Epithelial cell of proximal tubule (primary cell): ENCODE results near the gene GPX5. TPM values are rescaled to one million over a fixed set of nuclear protein-coding genes. Genes with fewer than 3 reads are reported as not detected.

Source experiments
- DNase-seq: peaks from one replicate; pipeline ENCODE4 v3.0.0-alpha.2; 2011; ENCODE audit warnings: low read depth
- H3K4me3 ChIP-seq: 2 replicates; pipeline ENCODE4 v1.5.1; 2011; ENCODE audit warnings: low read depth, mild to moderate bottlenecking, low read length
- CTCF ChIP-seq: conservative IDR thresholded peaks from 2 replicates; pipeline ENCODE4 v1.5.1; 2012; ENCODE audit warnings: low read depth, mild to moderate bottlenecking, low read length
- total RNA-seq: library from RNA; depleted of rRNA; stranded (reverse); fragments of >200 nt; gene quantifications from 2 replicates; pipeline ENCODE4 v1.2.3, GENCODE V29; 2015

The GPX5 gene, protein sequence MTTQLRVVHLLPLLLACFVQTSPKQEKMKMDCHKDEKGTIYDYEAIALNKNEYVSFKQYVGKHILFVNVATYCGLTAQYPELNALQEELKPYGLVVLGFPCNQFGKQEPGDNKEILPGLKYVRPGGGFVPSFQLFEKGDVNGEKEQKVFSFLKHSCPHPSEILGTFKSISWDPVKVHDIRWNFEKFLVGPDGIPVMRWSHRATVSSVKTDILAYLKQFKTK
- not detected in 2 replicates for total RNA-seq

GRCh38 chr6:28525496-28526039 lies at the start of gene GPX5:
Gene GPX5 (plus strand): TSS chr6:28525881. CDS start chr6:28526014, 133 bp downstream.
- TF ChIP-seq CTCF, result no peak
- no peak within 1 kb of the TSS for H3K4me3 ChIP-seq
- no peak for DNase-seq

DNA sequence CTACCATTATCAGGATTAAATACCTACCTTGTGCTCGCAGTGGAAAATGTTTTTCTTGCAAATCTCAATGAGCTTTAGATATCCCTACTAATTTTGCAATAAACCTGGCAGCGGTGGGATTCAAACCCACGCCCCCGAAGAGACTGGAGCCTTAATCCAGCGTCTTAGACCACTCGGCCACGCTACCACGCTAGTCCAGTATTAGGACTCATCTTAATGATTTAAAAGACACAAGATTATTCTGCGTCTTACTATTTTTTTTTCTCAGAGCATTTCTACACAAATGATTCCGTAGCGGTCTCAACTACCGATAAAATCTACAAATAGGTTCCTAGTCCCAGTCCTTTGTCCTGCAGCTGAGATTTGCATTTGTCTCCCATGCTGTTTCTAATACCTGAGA lies 47.2 kb upstream of the GPX5 start:
- no peak overlapping the region for H3K4me3 ChIP-seq
- no peak for DNase-seq
- TF ChIP-seq CTCF, result no peak

GRCh38 chr6:28480253-28480932 lies 45.3 kb upstream of the GPX5 start:
- no peak for DNase-seq
- H3K4me3 ChIP-seq, result no peak overlapping the region
- no peak for TF ChIP-seq CTCF

- no peak for DNase-seq
These were observed 40.2 kb upstream of the GPX5 start for GRCh38 chr6:28485482-28485881.

GRCh38 chr6:28486533-28486932 lies 39.1 kb upstream of the GPX5 start:
- H3K4me3 ChIP-seq, result no peak overlapping the region
- no peak for DNase-seq
- TF ChIP-seq CTCF, result no peak

More at GRCh38 chr6:28485482-28485881, 40.2 kb upstream of the GPX5 start:
- H3K4me3 ChIP-seq, result no peak overlapping the region
- no peak for TF ChIP-seq CTCF

DNA sequence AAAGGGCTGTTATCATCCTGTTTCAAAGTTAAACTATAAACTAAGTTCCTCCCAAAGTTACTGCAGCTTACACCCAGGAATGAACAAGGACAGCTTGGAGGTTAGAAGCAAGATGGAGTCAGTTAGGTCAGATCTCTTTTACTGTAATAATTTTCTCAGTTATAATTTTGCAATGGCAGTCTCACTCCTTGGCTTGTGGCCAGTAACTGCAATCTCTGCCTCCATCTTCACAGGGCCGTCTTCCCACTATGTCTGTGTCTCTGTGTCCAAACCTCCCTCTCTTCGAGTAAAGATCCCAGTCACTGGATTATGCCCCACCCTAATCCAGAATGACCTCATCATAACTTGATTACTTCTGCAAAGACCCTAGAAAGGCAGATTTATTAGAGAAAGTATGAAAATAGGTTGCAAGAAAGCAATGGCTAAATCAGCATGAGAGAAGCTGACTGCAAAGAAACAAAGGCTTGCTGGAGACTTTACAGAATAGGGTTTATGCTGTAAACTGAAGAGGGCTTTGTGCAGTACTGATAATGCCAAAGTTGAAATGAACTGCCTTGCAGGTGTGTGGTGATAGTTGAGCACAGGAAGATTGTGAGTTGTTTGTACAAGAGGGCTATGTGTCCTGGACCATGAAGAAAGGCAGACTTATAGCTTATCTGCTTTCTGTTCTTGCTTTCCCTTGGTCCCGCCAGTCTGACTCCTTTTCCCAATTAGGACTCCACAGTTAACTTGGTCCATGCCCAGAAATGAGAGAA lies 38.5 kb upstream of the GPX5 start:
- no peak for DNase-seq
- H3K4me3 ChIP-seq, result no peak overlapping the region
- TF ChIP-seq CTCF, result no peak
